ENCODE measurements around the gene ZNF490.

The ZNF490 gene

DNA sequence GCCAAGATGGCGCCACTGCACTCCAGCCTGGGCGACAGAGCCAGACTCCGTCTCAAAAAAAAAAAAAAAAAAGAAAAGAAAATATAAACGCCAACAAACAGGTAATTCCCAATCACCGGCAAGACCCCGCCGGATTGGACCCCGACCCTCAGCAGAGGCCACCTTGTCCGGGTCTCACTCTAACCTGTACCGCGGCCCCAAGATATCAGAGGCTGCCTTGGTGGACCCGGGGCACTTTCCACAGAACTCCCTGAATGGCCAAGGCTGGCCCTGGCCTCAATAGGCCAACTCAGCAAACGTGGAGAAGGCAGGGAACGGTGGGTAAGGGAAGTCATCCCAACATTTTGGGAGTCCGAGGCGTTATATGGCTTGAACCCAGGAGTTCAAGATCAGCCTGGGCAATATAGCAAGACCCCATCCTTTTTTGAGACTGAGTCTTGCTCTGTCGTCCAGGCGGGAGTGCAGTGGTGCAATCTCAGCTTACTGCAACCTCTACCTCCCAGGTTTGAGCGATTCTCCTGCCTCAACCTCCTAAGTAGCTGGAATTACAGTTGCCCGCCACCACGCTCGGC, 28.1 kb upstream of the ZNF490 start:
- Histone ChIP-seq H3K4me3 (ENCODE audit: low read depth, low read length) (no peak overlapping the region), H3K9me3 (ENCODE audit: control insufficient read depth, insufficient read depth, low read depth, low read length) (no peaks in the 10 kb centered on the region), H3K4me1 (ENCODE audit: control insufficient read depth, insufficient read depth, low read length) (no peaks in the 10 kb centered on the region), H3K36me3 (ENCODE audit: control insufficient read depth in 2 of 2, insufficient read depth in 1 of 2, low read length in 2 of 2) (no peaks in the 10 kb centered on the region), H3K27ac (ENCODE audit: extremely low read depth, low read depth, low read length) (no peak overlapping the region)
- no peak for TF ChIP-seq PRDM2 (tag by site-specific recombination; IDR thresholded peaks at IDR 0.05; ENCODE audit: borderline replicate concordance)
- TF ChIP-seq ZNF354C (tag by site-specific recombination; IDR thresholded peaks at IDR 0.05; ENCODE audit: borderline replicate concordance, low read depth) = no peak
- TF ChIP-seq ZSCAN16 (tag by site-specific recombination; IDR thresholded peaks at IDR 0.05) = no peak
- no peak for TF ChIP-seq ZNF394 (tag by site-specific recombination; IDR thresholded peaks at IDR 0.05; ENCODE audit: borderline replicate concordance)
- TF ChIP-seq ZNF561 (tag by site-specific recombination; IDR thresholded peaks at IDR 0.05; ENCODE audit: borderline replicate concordance) = no peak
- TF ChIP-seq ZNF621 (tag by site-specific recombination; IDR thresholded peaks at IDR 0.05) = no peak
- no peak for TF ChIP-seq KLF16 (tag by site-specific recombination; IDR thresholded peaks at IDR 0.05)
- no peak for TF ChIP-seq ZBTB21 (tag by site-specific recombination; IDR thresholded peaks at IDR 0.05)
- TF ChIP-seq TRIM28 (IDR thresholded peaks at IDR 0.05; ENCODE audit: borderline replicate concordance, low read length) = no peak
- no peak for TF ChIP-seq ZNF174 (tag by site-specific recombination; IDR thresholded peaks at IDR 0.05)
- no peak for TF ChIP-seq ZNF658 (tag by site-specific recombination; IDR thresholded peaks at IDR 0.05)
- TF ChIP-seq ZNF585B (tag by site-specific recombination; IDR thresholded peaks at IDR 0.05) = no peak
- TF ChIP-seq SETDB1 (IDR thresholded peaks at IDR 0.05; ENCODE audit: insufficient read length, low read length) = no peak
- no peak for TF ChIP-seq INSM2 (tag by site-specific recombination; IDR thresholded peaks at IDR 0.05)
- no peak for TF ChIP-seq ZNF76 (tag by site-specific recombination; IDR thresholded peaks at IDR 0.05; ENCODE audit: borderline replicate concordance, low read depth)
- TF ChIP-seq, protein P1, sequence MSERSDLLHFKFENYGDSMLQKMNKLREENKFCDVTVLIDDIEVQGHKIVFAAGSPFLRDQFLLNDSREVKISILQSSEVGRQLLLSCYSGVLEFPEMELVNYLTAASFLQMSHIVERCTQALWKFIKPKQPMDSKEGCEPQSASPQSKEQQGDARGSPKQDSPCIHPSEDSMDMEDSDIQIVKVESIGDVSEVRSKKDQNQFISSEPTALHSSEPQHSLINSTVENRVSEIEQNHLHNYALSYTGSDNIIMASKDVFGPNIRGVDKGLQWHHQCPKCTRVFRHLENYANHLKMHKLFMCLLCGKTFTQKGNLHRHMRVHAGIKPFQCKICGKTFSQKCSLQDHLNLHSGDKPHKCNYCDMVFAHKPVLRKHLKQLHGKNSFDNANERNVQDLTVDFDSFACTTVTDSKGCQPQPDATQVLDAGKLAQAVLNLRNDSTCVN (tag by site-specific recombination; optimal IDR thresholded peaks at IDR 0.05) = no peak
- no peak for TF ChIP-seq ZNF391 (tag by site-specific recombination; IDR thresholded peaks at IDR 0.05; ENCODE audit: borderline replicate concordance, low read depth)
- no peak for TF ChIP-seq ZIC2 (tag by site-specific recombination; IDR thresholded peaks at IDR 0.05)
- POLR2A ChIA-PET = interaction anchor here (0.7 kb wide), 1 partner anchor 79 kb away, joined by 6 read pairs; no protein-coding TSS in a partner anchor
- CTCF ChIA-PET = no interaction called here
